Measurements from ENCODE around the gene CR2.

DNA sequence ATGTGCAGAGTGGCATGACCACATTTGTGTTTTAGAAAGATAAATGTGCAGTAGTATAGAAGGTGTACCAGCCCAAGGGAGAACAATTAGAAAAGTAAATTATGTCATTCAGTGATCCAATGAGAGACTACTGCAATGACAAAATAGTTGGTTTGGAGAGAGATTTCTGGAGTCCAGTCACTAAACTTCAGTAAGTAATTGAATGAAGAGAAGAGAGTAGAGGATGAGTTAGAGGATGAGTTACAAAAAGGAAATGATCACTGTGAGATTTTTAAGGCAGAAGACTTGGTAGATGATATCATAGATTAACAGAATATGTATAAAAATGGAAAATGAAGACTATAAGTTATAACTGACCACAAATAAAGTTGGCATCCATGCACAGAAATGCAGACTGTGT is 8.4 kb downstream of the CR2 start:
- TF ChIP-seq POLR2A (IDR thresholded peaks at IDR 0.05) (no peak), EP300 (IDR thresholded peaks at IDR 0.05) (no peak), POLR2AphosphoS5 (IDR thresholded peaks at IDR 0.05) (no peak)
- TF ChIP-seq, protein P1, sequence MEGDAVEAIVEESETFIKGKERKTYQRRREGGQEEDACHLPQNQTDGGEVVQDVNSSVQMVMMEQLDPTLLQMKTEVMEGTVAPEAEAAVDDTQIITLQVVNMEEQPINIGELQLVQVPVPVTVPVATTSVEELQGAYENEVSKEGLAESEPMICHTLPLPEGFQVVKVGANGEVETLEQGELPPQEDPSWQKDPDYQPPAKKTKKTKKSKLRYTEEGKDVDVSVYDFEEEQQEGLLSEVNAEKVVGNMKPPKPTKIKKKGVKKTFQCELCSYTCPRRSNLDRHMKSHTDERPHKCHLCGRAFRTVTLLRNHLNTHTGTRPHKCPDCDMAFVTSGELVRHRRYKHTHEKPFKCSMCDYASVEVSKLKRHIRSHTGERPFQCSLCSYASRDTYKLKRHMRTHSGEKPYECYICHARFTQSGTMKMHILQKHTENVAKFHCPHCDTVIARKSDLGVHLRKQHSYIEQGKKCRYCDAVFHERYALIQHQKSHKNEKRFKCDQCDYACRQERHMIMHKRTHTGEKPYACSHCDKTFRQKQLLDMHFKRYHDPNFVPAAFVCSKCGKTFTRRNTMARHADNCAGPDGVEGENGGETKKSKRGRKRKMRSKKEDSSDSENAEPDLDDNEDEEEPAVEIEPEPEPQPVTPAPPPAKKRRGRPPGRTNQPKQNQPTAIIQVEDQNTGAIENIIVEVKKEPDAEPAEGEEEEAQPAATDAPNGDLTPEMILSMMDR (IDR thresholded peaks at IDR 0.05): no peak
